ENCODE measurements around the gene ULBP3.
A peak's percentile ranks its signal among the peaks of the same experiment; 100 is the strongest.
"Not testable (repeated sequence)": the region's sequence is repeated elsewhere in the genome, so short reads cannot be mapped to it uniquely, and the experiment has no call there.

Gene ULBP3

GRCh38 chr6:150075034-150075421 is 6.1 kb upstream of the ULBP3 start:
- DNase-seq = no peak

GRCh38 chr6:150074396-150075033 is 5.6 kb upstream of the ULBP3 start:
- not testable (repeated sequence) for DNase-seq

GRCh38 chr6:150072201-150072600 is 3.3 kb upstream of the ULBP3 start:
- DNase-seq = peak; percentile 63

- no peak for DNase-seq
Measured at GRCh38 chr6:150070236-150070818, 1.4 kb upstream of the ULBP3 start.

GRCh38 chr6:150069706-150070105 is 785 bp upstream of the ULBP3 start:
- DNase-seq = no peak

DNA sequence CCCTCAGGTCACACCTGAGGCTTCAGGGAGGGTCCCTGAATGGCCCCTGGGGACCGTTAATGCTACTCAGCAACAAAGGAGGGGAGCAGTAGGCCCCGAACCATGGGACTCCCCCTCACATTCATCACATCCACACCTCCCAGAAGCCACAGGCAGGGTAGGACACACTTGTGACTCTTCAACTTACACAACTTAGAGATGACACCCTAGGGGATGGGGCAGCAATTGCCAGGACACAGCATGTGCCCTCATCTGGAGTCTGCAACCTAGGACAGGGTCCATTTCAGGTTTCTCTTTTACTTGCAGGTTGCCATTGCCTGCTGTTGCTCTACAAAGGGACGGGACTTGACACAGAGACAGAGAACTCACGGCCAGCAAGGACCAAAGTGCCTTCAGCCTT is 770 bp downstream of the ULBP3 start:
- DNase-seq = no peak

DNA sequence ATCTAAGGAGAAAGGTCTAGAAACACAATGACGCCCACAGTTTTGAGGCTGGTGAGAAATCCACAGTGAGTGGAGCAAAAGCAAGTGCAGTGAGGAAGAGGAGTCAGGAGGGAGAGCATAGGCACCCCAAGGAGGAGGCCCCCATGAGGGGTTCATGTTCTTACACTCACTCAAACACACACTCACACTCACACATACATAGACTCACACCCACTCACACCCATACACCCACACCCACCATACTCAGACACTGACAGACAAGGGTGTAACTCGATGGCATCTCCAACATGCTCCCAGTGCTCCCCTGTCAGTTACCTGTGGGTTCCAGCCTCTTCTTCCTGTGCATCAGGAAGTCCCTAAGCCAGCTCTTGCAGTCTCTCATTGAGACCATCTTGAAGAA is 3.8 kb downstream of the ULBP3 start:
- DNase-seq = no peak

GRCh38 chr6:150063640-150064039 is 5.3 kb downstream of the ULBP3 start:
- no peak for DNase-seq

GRCh38 chr6:150059973-150060372 is 8.9 kb downstream of the ULBP3 start:
- DNase-seq = not testable (repeated sequence)

- no peak for DNase-seq
Measured at GRCh38 chr6:150058986-150059385, 9.9 kb downstream of the ULBP3 start.

DNA sequence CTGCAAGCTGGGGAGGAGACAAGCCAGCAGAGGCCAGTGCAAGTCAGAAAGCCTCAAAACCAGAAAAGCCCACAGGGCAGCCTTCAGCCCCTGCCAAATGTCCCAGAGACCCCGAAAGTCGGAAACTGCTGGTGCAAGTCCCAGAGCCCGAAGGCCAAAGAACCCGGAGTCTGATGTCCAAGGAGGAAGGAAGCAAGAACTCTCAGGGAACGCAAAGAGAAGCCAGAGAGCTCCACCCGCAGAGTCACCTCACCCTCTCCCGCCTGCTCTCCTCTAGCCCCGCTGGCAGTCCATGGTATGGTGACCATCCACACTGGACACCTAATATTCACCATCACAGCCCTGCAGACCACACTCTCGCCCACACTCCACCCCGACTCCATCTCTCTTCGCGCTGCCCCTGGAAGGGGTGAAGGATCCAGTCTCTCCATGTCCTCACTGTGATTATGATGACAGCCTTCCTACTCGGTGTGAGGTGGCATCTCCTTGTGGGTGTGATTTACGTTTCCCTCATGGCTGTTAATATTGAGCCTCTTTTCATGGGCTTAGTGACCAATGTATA is 10.6 kb downstream of the ULBP3 start:
- no peak for DNase-seq

DNA sequence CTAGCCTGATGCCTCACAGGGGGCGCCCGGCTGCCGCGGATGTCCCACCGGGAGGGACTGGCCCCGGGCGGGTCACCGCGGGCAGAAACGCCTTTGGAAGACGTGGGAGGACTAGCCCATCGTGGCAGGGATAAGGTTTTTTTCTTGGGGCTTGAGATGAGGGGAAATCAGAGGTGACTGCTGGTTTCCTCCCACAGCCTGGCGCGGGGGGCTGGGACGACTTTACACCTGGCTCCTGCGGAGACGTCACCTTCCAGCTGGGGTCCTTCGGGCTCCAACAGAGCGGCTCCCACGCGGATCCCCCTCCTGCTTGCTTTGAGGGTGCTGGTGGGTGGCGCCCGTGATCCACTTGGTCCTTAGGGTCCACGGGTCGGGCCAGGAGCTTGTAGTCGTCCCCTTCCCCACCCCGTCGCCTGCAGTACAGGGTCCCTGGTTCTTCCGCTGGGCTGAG is 11.4 kb downstream of the ULBP3 start:
- DNase-seq = no peak

GRCh38 chr6:150056916-150057315 is 12.0 kb downstream of the ULBP3 start:
- DNase-seq = no peak

- DNase-seq = no peak
Measured at GRCh38 chr6:150056156-150056555, 12.8 kb downstream of the ULBP3 start.

DNA sequence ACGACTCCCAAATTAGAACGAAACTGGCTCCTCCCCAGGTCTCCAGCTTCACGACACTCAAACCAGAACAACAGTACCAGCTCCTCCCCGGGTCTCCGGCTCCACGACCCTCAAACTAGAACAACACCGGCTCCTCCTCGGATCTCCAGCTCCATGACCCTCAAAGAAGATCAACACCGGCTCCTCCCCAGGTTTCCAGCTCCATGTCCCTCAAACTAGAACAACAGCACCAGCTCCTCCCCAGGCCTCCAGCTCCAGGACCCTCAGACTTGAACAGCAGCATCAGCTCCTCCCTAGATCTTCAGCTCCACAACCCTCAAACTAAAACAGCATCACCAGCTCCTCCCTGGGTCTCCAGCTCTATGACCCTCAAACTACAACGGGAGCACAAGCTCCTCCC is 13.8 kb downstream of the ULBP3 start:
- no peak for DNase-seq

DNA sequence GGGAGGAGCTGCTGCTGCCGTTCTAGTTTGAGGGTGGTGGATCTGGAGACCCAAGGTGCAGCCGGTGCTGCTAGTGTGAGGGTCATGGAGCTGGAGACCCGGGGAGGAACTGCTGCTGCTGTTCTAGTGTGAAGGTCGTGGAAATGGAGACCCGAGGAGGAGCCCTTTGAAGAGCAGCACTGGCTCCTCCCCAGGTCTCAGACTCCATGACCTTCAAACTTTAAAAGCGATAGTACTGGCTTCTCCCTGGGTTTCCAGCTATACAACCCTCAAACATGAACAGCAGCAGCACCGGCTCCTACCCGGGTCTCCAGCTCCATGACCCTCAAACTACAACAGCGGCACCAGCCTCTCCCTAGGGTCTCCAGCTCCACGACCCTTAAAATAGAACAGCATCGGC is 15.5 kb downstream of the ULBP3 start:
- no peak for DNase-seq

DNA sequence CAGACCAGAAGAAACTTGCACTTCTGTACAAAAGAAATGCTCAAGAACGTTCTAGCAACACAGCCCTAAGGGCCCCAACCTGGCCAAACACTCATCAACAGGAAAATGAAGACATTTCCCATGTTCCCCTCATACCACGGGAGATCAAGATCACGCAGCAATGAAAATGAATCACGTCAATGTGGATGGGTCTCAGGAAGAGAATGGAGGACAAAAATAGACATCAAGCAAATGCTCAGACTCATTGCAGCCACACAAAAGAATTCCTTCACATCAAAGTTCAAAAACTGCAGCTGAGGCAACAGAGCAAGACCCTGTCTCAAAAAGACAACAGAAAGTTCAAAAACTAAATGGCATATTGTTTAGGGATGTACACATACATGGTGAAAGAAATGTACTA is 18.1 kb downstream of the ULBP3 start:
- no peak for DNase-seq

- no peak for DNase-seq
Measured at GRCh38 chr6:150048099-150048498, 20.8 kb downstream of the ULBP3 start.

DNA sequence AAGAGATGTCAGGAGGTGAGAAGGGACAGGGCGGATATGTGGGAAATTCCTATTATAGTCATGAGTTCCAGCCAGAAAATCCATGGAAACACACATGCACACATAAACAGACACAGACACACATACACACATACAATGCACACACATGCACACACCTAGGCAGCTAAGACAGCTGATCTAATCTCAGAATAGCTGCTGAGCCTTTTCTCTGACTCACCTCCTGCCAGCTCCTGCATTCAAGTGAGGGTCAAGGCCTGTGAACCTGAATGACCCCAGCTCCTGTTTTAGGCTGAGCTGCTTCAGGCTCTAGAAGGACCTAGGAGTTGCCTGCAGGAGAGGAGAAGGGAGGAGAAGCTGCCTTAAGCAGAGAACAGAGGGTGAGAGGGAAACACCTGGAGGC is 22.0 kb downstream of the ULBP3 start:
- no peak for DNase-seq

DNA sequence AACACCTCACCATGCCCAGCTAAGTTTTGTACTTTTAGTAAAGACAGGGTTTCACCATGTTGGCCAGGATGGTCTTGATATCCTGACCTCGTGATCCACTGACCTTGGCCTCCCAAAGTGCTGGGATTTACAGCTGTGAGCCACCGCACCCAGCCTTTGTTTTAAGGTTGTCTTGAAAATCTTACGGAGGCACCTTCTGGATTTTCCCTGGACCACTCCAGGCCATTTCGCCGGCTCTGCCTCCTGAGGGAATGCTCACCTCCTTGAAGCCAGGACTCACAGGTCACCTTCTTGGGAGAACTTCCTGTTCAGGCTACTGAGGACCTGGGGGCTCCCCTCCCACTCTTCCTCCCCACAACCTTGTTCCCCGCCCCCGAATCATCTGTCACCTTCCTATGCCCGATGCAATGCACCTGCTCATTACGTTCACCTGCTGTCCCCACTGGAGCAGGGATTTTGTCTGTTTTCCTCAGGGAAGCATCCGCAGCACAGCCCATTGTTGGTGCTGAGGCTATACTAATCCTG is 24.2 kb downstream of the ULBP3 start:
- DNase-seq = no peak

DNA sequence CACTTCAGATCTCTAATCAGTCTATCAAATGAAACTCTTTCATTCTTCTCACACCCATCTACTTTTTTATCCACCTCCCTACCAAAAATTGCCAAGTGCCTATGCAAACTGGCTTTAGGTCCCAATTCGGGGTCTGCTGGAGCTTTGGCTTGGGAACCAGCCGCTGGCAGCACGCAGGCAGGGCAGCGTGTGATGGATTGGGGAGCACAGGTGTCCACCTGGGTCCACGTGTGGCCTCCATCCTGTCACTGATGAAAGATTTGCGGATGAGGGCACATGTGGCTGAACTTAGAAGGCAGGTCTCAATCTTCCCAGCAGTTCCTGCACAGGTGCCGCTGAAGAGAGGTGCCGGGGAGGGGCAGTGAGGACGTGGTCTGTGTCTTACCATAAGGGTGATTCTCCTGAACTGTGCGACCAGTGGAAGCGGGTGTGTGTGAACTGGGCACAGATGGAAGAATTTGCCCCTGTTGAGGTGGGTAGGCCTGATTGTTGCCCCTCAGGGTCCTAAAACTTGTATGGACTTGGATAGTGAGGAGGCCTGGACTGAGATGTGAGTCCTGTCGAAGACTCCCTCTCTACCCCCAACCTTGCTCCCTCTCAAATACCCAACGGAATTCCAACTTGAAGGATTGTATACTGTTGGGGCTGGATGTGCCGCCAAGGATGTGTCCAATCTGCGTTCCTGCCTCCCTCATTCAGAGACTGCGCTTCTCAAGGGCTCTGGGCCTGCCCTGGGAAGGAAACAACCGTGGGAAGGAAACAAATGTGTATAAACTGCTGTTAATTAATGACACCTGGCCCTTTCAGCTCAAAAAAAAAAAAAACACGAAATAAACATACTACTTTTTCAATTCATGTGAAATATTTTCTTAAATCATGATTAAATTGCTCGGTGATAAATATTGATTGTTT is 25.2 kb downstream of the ULBP3 start:
- no peak for DNase-seq

DNA sequence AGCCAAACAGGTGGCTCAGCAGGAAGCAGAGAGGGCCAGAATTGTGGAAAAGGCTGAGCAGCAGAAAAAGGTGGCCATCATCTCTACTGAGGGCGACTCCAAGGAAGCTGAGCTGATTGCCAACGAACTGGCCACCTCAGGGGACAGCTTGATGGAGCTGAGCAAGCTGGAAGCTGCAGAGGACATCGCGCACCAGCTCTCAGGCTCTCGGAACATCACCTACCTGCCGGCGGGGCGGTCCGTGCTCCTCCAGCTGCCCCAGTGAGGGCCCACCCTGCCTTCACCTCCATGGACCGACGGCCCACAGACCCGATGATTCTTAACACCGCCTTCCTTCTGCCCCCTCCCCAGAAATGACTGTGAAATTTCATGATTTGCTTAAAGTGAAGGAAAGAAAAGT is 25.8 kb downstream of the ULBP3 start:
- no peak for DNase-seq
